ENCODE results near the gene VPS29.
"Not testable (repeated sequence)": the region's sequence is repeated elsewhere in the genome, so short reads cannot be mapped to it uniquely, and the experiment has no call there.

The VPS29 gene

GRCh38 chr12:110545812-110546211, 43.9 kb upstream of the VPS29 start:
- H3K4me3 ChIP-seq (ENCODE audit: low read depth, low read length): no peak overlapping the region
- no peak for TF ChIP-seq CTCF (IDR thresholded peaks at IDR 0.05; ENCODE audit: low read depth, low read length, missing control alignments)
- DNase-seq (ENCODE audit: low read depth): no peak
- in situ Hi-C loops (cut with HindIII; ENCODE audit: low sequenced_read_pairs): no loop called here

- in situ Hi-C loops (cut with HindIII; ENCODE audit: low sequenced_read_pairs); DNase-seq (ENCODE audit: low read depth); H3K4me3 ChIP-seq (ENCODE audit: low read depth, low read length): not testable (repeated sequence)
Observed at GRCh38 chr12:110545259-110545658, 43.3 kb upstream of the VPS29 start.

- H3K4me3 ChIP-seq (ENCODE audit: low read depth, low read length): no peak overlapping the region
- no peak for DNase-seq (ENCODE audit: low read depth)
- no peak for TF ChIP-seq CTCF (IDR thresholded peaks at IDR 0.05; ENCODE audit: low read depth, low read length, missing control alignments)
- in situ Hi-C loops (cut with HindIII; ENCODE audit: low sequenced_read_pairs): no loop called here
Observed at GRCh38 chr12:110543965-110544364, 42.1 kb upstream of the VPS29 start.

- peak; percentile 94 for DNase-seq (ENCODE audit: low read depth)
- in situ Hi-C loops (cut with HindIII; ENCODE audit: low sequenced_read_pairs): no loop called here
- no peak for TF ChIP-seq CTCF (IDR thresholded peaks at IDR 0.05; ENCODE audit: low read depth, low read length, missing control alignments)
- H3K4me3 ChIP-seq (ENCODE audit: low read depth, low read length): no peak overlapping the region
Observed at GRCh38 chr12:110543252-110543959, 41.5 kb upstream of the VPS29 start.

- TF ChIP-seq CTCF (IDR thresholded peaks at IDR 0.05; ENCODE audit: low read depth, low read length, missing control alignments): no peak
- no peak overlapping the region for H3K4me3 ChIP-seq (ENCODE audit: low read depth, low read length)
- no peak for DNase-seq (ENCODE audit: low read depth)
- in situ Hi-C loops (cut with HindIII; ENCODE audit: low sequenced_read_pairs): no loop called here
Observed at GRCh38 chr12:110540048-110540447, 38.1 kb upstream of the VPS29 start.

GRCh38 chr12:110538869-110539622, 37.1 kb upstream of the VPS29 start:
- DNase-seq (ENCODE audit: low read depth): no peak
- no peak overlapping the region for H3K4me3 ChIP-seq (ENCODE audit: low read depth, low read length)
- in situ Hi-C loops (cut with HindIII; ENCODE audit: low sequenced_read_pairs): loop anchor here (5.0 kb wide), 1 partner anchor 37 kb away; the partner anchor contains the start of genes RAD9B and VPS29
- no peak for TF ChIP-seq CTCF (IDR thresholded peaks at IDR 0.05; ENCODE audit: low read depth, low read length, missing control alignments)
